HG03342 (cell line): ENCODE data around the gene KANSL3.
"Not testable (repeated sequence)": the region's sequence is repeated elsewhere in the genome, so short reads cannot be mapped to it uniquely, and the experiment has no call there.

ENCODE experiments used
- ATAC-seq: cut with Tn5 transposase; IDR thresholded peaks from one replicate; pipeline ENCODE4 v1.9.1; 2021; ENCODE audit warnings: mild to moderate bottlenecking, moderate library complexity; ENCODE audit not compliant: unreplicated experiment

The KANSL3 gene

DNA sequence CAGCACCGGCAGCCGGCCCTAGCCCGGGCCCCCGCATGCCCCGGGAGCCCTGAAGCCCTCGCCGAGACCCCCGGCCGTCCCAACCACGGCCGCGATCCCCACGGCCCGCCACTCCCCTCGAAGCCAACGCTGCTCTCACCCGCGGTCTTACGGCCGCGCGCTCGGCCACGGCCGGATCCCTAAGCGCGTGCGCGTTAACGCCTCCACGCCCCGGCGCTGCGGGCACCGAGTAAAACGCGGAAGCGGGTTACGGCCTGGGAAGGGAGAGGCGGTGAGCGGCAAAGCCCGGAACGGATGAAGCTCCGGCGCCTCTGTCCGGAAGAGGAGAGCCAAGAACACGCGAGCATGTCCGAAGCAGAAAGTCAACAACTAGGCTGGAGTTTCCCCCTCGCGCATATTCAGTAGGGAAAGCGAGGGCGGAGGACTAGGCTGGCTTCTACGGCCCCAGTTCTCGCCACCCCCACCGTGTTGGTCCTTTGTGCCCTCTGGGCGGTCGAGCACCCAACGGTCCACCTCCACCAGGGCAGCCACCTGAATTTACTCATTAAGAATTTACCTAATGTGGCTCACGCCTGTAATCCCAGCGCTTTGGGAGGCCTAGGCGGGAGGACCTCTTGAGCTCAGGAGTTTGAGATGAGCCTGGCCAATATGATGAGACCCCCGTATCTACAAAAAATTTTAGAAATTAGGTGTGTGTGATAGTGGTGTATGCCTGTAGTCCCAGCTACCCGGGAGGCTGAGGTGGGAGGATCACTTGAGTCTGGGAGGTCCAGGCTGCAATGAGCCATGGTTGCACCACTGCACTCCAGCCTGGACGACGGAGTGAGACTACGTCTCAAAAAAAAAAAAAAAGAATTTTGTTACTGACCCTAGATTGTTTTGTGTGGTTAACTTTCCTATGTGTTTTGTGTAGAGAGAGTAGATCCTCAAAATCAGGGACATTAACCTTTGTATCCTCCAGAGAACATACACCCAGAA lies at the start of gene KANSL3:
Gene KANSL3, minus strand, starts transcription at position 169 of the 978 bp plus-strand sequence. CDS start 1,177 bp downstream, outside the sequence.
- peak; percentile 71 for ATAC-seq

DNA sequence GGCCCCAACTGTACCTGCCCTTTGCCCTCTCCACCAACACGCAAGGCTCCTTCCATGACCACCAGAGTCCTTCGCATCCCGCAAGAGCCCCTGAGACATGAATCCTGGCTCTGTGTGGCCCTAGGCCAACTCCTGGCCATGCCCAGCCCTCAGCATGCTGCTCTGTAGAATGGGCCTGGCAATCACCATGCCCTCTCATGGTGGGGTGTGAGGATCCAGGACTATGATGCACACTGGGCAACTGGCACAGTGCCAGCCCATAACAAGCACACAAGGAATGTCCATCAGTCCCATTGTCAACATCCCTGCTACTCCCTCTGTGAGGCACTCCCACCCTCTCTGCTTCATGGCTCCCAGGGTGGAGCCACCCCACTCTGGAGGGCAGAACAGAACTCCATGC lies 49.2 kb upstream of the KANSL3 start:
- ATAC-seq: no peak

DNA sequence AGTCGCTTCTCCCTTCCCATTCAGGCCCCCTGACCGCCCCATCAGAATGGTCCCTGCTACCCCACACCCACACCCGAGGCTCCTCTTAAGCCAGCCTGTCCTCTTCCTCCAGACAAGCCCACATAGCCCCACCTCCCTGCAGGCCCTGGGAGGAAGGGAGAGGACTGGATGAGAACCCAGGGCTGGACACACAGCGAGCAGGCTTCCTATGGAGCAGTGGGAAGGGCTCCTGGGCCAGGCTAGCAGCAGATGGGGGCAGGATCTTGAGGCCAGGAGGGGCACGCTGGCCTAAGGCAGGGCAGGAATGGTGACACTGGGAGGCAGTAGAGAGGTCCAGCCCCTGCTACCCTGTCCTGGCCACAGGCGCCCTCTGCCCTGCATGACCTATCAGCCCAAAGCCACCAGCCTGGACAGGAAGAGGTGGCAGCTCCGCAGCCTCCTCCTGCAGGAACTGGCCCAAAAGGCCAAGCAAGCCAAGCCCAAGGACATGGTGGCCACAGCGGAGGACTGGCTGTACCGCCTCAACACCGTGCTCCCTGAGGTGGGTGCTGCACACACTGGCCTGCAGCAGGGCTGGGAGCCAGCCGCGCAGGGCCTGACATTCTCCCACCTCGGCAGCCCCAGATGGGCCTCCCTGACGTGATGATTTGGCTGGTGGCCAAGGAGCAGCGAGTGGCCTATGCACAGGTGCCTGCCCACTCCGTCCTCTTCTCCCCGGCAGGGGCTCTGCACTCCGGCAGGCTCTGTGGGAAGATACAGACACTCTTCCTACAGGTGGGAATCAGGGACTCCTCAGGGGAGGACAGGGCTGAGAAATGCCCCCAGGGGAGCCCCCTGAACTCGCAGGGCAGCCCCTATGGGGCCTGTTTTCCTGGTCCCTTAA lies 47.7 kb upstream of the KANSL3 start:
- no peak for ATAC-seq

DNA sequence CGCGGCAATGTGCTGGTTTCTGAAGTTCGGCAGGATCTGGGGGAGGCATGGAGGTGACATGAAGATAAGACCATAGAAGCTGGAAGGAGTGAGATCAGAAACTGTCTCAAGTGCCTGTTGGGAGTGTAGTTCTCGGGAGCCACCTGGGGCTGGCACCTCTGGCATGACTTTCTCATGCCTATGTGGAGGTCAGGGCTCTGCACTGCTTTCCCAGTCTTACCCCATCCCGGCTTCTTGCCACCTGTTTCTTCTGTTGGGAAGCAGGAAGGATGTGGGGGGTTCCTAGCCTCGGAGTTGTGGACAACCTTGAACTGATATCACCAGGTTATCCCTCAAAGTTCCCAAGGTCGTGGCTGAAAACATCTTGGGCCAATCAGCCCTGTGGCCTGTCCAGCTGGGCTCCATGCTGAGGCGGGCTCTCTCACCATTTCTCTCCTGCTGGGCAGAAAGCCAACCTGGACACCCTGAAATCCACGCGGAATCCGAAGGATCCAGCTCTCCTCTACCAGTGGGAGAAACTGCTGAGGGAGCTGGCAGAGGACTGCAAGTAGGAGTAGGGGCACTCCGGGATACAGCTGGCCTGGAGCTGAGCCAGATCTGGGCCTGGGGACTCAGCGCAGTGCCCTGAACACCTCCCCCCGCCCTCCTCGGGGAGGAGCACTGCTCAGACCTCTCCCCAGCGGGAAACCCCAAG lies 46.9 kb upstream of the KANSL3 start:
- ATAC-seq: no peak

DNA sequence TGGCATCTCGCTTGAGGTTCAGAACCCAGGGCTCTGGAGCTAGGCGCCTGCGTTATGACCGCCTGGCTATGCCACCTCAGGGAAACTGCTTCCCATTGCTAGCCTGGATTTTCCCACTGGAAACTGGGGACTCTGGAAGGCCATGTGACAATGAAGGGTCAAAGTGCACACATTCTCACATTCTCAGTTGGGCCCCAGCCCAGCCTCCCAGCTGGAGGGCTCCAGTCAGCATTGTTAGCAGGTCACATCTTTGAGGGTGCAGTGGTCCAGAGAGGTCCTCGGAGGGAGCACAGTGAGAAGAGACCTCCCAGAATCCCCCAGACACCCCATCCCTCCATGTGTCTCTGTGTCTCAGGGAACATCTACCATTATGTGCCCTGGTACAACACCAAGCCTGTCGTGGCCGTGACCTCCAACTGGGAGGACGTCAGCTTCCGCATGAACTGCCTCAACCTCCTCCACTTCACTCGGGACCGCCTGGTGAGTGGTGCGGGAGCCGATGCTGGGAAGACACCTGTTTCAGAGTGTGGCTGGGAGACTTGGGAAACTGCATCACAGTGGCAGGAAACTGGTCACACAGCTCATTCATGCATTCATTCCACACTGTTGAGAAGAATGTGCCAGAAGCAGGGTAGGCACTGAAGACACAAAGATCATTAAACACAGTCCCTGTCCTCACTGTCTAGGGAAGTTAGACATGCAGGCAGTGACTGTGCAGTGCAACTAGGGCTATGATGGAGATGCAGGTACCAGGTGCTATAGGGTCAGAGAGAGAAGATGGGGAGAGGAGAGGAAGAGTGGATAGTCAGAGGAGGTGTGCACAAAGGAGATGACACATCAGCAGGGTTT lies 46.1 kb upstream of the KANSL3 start:
- no peak for ATAC-seq

DNA sequence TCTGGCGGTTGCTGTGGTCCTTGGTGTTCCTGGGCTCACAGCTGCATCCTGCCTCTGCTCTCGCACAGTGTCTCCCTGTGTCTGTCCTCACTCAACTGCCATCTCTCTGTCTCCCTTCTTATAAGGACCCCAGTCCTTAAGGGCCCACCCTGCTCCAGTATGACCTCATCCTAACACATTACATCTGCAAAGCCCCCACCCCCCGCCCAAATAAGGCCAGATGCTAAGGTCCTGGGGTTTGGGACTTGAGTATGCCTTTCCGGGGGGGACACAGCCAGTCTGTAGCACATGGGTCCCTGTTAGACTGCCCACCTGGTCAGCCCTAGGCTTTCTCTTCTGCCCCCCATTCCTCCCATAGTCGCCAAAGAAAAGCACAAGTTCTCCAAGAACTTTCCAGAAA lies 45.2 kb upstream of the KANSL3 start:
- ATAC-seq: no peak

DNA sequence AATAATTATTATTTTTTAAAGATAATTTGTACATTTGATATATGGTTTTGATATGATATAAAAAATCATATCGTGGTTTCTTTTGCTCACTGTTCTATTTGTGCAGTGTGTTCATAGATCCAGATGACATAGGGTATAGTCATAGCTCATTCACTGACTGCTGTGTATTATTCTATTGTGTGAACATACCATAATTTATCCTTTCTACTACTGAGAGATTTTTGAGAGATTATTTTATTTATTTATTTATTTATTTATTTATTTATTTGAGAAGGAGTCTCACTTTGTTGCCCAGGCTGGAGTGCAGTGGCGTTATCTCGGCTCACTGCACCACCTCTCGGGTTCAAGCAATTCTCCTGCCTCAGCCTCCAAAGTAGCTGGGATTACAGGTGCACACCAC lies 43.4 kb upstream of the KANSL3 start:
- no peak for ATAC-seq

DNA sequence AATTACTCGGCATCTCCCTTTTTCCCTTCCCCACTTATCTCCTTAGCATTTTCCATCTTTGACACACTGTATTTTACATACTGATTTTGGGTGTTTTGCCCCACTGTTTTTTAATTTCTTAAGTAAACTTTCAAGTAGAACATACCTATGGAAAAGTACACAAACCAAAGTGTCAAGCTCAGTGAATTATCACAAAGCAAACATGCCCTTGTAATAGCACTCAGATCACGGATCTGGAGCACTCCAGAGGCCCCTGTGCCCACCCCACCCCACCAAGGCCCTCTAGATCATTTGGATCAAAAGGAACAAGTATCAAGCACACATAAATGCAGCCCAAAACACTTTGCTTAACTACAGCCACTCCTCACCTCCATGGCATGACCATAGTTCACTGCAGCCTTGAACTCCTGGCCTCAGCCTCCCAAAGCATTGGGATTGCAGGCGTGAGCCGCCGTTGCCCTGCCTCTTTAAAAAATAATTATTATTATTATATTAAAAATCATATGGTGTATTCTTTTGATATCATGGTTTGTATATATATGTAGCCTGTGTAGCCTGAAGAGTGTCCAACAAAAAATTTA lies 42.5 kb upstream of the KANSL3 start:
- no peak for ATAC-seq

DNA sequence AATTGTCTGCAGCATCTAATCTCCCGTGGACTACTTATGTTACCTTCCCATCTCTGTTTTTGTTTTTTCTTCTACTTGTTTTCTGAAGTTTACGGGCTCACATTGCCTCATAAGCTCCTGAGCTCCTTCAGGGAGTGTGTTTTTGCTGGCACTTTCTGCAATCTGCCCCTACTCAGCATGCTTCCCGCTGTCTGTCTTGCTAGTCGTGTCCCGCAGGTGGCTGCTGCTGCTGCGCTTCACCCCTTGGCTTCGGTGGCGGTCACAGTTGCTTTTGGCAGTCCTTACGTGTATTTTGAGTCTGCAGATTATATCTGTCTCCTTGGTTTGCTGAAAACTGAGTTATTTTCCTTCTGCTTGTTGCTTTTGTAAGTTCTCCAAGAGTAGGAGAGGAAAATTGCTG lies 41.7 kb upstream of the KANSL3 start:
- no peak for ATAC-seq

DNA sequence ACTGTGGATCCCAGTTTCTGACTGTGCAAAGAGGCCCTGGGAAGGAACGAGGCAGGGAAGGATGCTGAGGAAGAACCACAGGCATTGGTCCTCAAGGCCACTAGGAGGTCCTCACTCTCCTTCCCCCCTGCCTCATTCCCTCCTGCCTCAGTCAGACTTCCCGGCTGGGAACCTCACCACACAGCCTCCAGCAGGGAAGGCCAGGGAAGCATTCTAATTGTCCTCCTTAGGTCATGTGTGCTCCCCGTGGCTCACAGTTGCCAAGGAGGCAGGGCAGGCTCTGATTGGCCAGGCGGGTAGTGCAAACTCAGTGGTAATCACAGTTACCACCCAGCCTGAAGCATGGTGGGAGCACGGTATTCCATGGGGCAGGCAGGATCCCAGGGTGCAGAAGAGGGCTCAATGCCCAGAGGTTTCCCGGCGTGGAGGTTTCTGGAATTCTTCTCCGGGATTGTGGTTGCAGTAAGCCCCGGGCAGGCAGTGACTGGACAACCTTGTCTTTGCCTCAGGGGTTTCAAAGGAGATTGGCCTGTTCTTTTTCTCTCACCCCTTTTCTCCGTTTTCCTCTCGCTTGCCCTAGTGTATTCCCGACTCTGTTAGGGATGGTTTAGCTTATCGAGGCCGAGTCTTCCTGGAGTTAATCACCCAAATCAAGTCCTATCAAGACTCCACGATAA lies 31.6 kb upstream of the KANSL3 start:
- ATAC-seq: no peak

DNA sequence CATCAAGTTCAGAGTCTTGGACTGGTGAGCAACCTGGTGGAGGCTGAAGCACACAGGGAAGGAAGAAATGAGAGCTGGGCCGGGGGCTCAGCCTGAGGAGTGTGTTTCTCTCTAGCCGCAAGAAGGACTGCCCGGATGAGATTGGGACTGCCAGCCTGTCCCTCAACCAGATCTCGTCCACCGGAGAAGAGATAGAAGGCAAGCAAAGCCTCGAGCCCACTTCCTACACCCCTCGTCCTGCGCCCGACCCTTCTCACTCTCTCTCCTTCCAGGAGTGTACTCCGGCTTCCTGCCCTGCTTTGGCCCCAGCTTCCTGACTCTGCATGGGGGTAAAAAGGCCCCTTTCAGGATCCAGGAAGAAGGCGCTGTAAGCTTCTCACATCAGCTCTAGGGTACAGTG lies 30.7 kb upstream of the KANSL3 start:
- no peak for ATAC-seq

DNA sequence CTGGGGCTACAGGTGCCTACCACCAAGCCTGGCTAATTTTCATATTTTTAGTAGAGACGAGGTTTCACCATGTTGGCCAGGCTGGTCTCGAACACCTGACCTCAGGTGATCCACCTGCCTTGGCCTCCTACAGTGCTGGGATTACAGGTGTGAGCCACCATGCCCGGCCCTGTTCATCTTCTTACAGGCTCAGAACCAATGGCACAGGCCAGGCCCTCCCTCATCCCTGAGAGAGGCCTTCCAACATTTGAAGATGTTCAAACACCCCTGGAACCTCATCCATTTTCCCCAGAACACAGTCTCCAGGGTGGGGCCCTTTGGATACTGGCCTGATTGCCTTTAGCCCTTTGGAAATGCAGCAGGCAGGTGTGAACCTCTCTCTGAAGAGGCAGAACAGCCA lies 27.6 kb upstream of the KANSL3 start:
- ATAC-seq: not testable (repeated sequence)

DNA sequence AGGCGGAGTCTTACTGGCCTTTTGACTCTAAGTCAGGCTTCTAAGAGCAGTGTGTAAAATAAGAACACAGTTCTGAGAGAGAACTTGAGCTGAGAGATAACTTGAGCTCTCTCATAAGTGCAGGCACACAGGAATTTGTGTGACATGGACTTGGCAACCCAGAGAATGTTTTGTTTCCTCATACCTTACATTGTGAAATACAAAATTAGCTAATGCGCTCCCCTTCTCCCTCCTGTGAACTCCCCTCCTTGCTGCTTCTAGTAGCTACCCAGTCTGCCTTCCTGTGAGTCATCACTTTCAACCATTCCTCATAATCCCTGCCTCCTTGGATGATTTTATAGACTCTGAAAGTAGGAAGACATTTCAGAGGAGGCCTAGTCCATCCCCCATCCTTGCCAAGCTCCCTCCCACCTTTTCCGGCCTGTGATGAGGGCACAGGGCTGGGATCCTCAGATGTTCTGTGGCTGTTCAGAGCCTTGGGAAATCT lies 27.0 kb upstream of the KANSL3 start:
- ATAC-seq: no peak

DNA sequence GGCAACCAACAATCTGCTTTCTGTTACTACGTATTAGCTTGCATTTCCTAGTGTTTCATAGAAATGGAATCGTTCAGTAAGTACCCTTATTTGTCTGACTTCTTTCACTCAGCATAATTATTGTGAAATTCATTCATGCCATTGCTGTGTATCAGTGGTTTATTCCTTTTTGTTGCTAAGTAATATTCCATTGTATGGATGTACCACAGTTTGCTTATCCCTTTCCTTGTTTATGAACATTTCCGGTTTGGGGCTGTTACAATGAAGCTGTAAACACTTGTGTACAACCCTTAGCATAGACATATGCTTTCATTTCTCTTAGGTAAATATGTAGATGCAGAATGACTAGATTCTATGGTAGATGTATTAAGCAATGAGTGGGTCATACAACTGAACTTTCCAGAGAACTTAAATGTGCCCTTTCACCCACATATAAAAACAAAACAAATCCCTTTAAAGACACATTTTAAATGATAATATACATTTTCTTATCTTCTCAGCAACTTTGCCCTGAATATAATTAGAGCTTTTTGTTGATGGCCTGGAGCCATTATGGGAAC lies 26.3 kb upstream of the KANSL3 start:
- no peak for ATAC-seq

DNA sequence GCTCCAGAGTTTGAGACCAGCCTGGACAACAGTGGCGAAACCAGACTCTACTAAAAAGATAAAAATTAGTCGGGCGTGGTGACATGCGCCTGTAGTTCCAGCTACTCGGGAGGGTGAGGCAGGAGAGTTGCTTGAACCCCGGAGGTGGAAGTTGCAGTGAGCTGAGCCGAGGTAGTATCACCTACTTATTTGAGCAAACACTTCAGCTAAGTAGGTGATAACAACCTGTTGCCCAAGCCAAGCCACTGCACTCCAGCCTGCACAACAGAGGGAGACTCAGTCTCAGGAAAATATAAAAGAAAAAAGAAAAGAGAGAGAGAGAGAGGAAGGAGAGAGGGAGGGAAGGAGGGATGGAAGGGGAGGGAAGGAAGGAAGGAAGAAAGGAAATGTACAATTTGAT lies 25.7 kb upstream of the KANSL3 start:
- no peak for ATAC-seq

DNA sequence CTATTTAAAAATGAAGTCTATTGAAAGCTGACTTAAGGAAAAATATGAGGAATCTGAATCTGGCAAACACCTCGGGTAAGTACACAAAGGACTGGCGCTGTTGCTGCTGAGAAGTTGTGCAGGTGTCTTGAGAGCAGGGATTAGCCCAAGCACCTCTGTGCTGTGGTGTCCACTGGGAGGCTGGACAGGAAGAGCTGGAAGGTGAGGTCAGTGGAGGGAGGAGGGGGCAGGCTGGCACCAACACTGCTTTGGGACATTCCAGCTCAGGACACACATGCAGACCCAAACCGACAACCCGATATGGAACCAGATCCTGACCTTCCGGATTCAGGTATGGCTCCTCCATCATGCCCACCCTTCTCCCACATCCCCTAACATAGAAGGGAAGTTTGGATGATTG lies 25.1 kb upstream of the KANSL3 start:
- no peak for ATAC-seq

DNA sequence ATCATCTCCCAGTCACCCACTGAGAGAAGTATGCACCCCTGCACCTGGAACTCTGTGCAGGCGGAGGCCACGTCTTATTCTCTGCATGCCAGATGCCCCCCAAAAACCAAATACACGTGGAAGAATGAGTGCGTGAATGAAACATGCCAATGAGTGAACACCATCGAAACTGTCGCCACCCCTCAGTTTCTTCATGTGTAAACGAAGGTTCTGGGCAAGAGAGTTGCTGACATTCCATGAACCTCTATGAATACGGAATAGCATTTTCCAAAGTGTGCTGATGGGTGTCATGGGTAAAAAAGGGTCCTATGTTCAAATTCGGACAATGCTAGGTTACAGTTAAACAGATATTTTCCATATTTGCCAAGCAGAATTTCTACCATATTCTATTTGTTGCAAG lies 24.2 kb upstream of the KANSL3 start:
- no peak for ATAC-seq

DNA sequence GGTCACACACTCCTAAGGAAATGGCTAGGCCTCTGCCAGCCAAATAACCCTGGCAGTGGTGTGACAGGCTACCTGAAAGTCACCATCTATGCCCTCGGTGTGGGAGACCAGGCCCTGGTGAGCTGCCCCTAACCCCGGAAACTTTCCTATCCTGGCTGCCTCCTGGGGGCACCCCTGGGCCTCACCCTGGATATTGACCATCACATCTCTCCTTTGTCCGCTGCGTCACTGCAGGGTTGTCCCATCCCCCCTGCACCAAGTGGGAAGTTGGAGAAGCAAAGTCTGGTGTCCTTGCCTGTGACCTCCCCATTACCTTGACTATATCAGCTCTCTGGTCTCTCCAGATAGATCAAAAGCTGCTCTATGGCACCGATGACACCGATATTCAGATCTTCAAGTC lies 23.2 kb upstream of the KANSL3 start:
- ATAC-seq: no peak

DNA sequence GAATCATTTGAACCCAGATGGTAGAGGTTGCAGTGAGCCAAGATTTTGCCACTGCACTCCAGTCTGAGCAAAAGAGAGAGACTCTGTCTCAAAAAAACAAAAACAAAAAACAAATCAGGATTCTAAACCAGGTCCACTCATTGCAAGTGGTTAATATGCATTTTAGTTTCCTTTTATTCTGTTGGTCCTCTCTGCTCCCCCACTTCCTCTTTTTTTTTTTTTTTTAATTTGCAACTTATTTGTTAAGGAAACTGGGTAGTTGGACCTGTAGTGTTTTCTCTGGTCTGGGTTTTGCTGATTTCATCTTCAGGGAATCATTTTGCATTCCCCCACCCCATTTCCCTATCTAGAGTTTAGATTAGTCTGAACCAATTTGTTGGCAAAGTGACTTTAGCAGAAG lies 18.4 kb upstream of the KANSL3 start:
- no peak for ATAC-seq
